ENCODE measurements around the gene KIRREL3. TPM values are rescaled to one million over a fixed set of nuclear protein-coding genes. Genes with fewer than 3 reads are reported as not detected.

Gene KIRREL3
- total RNA-seq, 1 donor from 2014 or later = 0.66 TPM

- DNase-seq (ENCODE audit: low spot score) = no peak
Measured at GRCh38 chr11:126997196-126997595, 3.4 kb downstream of the KIRREL3 start.

DNA sequence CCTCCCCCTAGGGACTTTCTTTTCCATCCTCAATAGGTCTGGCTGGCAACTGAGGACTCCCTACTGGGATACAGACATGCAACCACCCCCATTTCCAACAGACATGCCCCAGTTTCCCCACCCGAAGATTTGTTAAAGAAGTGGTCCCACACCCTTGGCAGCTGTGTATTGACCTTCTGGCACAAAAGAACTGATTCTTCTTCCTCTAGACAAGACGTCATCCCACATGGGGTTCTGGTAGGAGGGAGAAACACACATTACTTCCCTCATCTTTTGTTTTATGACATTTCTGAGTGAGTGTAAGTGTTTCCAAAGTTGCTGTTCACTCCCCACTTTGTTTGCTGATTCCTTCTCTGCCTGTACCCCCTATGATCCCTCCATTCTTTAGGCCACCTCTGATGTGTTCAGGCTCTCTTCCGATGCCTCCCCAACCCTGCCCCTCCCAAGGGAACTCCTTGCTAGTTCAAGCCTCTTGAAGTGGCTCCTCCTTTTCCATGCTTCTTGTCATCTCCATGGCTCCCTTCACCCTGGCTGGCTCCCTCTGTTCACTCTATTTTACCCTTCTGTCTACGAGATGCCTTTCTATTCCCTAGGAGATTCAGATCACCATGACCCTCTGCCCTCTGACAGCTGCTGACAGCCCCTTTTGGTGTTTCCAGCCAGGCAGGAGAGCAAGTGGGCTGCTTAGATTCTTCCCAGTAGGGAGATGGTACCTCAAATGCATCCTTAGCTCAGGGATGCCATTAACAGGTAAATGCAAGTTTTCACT lies 4.3 kb downstream of the KIRREL3 start:
- DNase-seq (ENCODE audit: low spot score) = no peak

DNA sequence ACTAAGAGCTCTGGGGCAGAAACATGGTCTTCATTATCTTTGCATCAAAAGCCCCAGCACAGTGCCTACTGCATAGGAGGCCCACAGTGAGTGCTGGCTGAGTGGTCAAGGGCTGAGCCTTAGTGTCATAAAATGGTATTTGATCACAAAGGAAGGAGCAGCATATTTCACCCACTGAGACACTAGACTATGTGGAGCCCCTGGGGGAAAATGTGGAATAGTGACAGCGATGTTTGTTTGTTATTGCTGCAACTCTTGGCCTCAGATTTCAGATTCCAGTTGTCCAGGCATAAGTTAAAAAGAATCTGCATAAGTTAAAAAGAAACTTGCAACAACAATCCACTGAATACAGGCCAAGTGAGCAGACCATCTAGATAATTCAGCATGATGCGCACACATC lies 7.0 kb downstream of the KIRREL3 start:
- DNase-seq (ENCODE audit: low spot score) = no peak

DNA sequence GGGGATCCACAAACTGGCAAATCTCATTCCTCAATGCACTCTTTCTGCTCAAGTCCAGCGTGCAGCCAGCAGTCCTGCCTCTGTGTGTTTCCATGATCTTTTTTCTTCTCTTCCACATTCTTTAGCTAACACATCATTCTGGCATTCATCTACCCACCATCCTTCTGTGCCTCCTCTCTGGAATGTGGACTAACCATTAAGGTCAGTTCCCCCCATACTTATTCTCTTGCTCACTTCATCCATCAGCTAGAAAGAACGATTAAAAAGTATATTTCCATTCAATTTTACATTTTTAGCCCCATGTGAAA lies 7.8 kb downstream of the KIRREL3 start:
- DNase-seq (ENCODE audit: low spot score) = no peak

- no peak for DNase-seq (ENCODE audit: low spot score)
Measured at GRCh38 chr11:126992065-126992803, 8.3 kb downstream of the KIRREL3 start.

DNA sequence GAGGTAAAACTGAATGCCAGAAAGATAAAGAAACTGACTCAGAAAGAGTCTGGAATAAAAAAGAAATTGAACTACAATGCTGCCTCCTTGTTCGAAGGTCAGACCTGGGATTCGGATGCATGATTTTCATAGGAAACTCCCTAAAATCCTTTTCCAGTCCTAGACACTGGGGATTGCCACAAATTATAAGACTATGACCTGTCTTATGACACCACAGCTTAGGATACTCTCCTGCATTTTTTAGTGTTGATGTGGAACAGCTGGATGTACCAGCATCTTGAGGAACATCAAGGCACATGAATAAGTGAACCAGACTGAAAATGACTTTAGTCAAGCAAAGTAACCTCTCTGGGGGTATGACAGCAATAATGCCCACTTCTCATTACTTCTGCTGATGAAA lies 9.0 kb downstream of the KIRREL3 start:
- no peak for DNase-seq (ENCODE audit: low spot score)

- DNase-seq (ENCODE audit: low spot score) = no peak
Measured at GRCh38 chr11:126990716-126991480, 9.7 kb downstream of the KIRREL3 start.

- DNase-seq (ENCODE audit: low spot score) = peak; percentile 65
Measured at GRCh38 chr11:126989942-126990715, 10.4 kb downstream of the KIRREL3 start.

DNA sequence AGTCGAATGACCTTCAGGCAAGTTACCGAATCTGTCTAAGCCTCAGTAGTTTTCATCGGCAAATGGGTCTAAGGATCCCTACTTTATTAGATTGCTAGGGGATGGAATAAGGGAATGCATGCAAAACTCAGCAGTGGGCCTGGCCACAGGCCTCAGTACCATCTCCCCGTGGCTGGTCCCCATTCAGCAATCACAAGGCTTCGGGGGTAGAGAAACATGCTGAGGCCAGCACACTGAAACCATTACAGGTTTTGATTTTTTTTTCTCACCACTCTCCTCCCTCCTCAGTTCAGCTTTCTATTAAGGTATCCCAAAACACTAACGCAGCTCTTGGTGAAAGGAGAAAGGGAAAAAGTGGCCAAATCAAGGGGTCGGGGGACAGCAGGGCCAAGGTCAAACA lies 11.9 kb downstream of the KIRREL3 start:
- no peak for DNase-seq (ENCODE audit: low spot score)

GRCh38 chr11:126981635-126982034 lies 18.9 kb downstream of the KIRREL3 start:
- no peak for DNase-seq (ENCODE audit: low spot score)

DNA sequence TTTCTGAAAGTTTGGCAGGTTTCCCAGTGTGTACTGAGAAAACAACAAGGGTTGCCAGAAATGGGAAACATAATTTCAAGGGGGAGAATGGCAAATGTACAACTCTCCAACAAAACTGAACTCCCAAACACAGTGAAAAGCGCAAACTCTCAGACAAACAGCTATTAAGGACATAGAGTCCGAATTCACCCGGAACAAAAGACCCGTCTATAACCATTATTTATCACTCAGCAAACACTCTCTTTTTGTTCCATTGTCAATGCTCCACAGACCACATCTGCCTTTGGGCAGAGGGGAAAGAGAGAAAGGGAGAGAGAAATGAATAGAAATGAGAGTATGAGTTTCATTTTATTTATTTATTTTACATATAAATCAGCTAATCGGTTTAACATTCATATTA lies 21.7 kb downstream of the KIRREL3 start:
- no peak for DNase-seq (ENCODE audit: low spot score)

GRCh38 chr11:126978165-126978564 lies 22.4 kb downstream of the KIRREL3 start:
- no peak for DNase-seq (ENCODE audit: low spot score)

GRCh38 chr11:126973051-126973450 lies 27.5 kb downstream of the KIRREL3 start:
- DNase-seq (ENCODE audit: low spot score) = no peak

DNA sequence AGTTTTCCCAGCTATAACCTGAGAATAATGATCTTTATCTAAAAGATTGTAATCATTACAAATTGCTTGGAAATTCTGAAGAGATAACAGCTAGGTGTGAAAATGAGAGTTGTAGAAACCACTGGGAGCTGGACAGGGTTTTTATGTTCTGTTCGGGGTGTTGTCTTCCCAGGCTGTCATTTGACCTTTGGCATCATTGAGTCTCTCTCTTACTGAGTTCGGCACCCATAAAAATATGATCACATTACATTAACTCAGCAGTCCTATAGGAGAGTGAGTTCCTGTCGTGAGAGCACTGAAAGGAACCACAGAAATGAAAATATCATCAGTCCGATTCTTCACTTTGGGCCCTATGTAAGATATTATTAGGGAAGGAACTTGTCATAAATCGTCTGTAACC lies 29.3 kb downstream of the KIRREL3 start:
- no peak for DNase-seq (ENCODE audit: low spot score)

DNA sequence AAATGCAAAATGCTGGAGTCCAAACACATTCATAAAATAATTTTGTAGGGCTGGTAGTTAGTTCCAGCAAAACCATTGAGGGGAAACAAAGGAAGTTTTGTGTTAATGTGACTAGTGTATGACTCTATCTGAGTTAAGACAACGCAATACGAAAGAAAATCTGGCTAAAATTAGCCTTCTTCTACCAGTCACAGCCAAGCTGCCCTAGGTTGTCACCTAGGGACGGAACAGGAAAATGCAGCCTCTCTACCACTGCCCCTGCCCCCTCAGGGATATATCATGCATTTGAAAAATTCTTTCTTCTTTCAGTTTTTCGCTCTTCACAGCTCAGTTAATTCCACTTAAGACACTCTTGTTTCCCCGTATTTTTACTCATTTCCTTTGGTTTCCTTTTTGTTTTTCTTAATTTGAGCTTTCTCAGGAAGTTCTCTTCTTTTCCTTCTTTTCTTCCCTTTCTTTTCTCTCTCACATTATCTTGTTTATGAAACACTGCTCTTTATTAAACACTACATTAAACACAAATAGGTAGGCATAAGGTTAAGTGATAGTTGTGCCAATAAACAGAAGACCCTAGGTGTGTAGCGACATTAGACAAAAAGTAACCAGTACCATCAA lies 30.6 kb downstream of the KIRREL3 start:
- DNase-seq (ENCODE audit: low spot score) = no peak

GRCh38 chr11:126968915-126969314 lies 31.7 kb downstream of the KIRREL3 start:
- DNase-seq (ENCODE audit: low spot score) = no peak

DNA sequence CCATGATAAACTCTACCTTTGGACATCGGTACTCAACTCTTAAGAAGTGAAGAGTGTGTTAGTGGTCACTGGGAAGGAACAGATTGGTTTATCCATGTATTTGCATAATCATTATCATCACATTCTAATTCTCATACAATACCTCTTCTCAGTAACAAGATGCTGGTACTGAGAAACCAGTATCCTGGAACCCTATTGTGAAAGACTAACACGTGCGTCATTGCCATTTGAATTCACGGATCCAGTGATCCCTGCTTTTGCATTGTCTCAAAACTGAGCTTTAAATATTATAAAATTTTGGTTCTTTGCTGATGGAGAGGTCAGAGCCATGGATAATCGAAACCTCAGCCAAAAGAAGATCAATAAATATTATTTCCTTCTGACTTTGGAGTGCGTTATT lies 35.2 kb downstream of the KIRREL3 start:
- DNase-seq (ENCODE audit: low spot score) = no peak

- DNase-seq (ENCODE audit: low spot score) = peak; percentile 32
Measured at GRCh38 chr11:126963603-126964363, 36.8 kb downstream of the KIRREL3 start.

DNA sequence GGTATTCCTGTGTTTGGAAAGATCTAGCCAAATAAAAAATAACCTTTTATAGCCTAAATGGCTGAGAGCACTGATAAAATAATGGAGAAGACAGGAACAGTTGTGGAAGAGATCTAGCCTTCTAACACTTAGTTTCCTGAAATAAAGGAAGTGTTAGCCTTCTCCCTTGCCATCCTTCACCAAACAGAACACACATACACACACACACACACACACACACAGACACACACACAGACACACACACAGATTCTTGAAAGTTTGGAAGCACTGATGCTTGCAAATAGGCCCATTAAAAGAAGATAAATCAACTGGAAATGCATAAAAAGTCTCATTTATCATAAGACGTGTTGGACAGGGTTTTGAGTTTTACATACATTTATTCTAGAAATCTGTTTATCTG lies 37.5 kb downstream of the KIRREL3 start:
- DNase-seq (ENCODE audit: low spot score) = no peak

DNA sequence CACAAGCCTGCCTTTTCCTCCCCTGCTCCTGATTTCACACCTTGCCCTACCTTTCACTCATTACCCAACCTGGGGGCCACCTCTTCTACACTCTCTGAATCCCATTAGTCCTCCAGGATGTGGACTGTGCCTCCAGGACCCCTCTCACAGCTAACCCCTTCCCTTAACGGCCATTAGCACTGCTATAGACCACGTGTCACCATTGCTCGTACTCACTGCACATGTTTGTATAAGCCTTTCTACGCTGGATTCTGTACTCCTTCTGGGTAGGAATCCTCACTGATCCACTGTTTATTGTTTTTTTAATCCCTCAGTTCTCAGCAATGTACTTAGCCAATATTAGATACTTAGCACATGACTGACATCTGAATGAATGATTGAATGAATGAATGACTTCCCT lies 40.9 kb downstream of the KIRREL3 start:
- DNase-seq (ENCODE audit: low spot score) = no peak

DNA sequence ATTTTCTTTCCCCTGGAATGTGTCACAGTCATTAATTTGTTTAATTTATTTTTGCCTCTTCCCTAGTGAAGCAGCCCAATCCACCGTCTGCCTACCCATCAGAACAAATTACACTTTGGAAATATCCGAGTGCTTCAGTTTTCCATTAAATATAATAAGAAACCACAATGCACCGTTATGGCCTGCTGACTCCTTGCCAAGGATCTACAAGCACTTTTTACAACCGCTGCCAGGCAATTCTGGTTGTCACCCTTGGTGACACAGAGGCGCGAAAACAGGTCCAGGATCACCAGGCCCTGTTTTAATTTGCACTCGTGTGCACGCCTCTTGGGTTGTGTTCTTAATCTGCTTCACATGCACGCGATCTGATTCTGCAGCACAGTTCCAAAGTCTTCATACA lies 43.9 kb downstream of the KIRREL3 start:
- DNase-seq (ENCODE audit: low spot score) = no peak
